Esophagus squamous epithelium (tissue), 5 donors: ENCODE results near the gene JUNB. TPM values are rescaled to one million over a fixed set of nuclear protein-coding genes. Genes with fewer than 3 reads are reported as not detected.

Source experiments
- DNase-seq: peaks from one replicate; lab custom pipeline; 2025; lab: John Stamatoyannopoulos, UW
- H3K27ac ChIP-seq, 4 donors: fragments of 200-600 bp; sonication (generic); one replicate each; pipeline ENCODE4 v1.5.1; 2016 to 2019; ENCODE audit warnings: mild to moderate bottlenecking in 1 of 4
- H3K27me3 ChIP-seq, 4 donors: fragments of 200-600 bp; sonication (generic); 1 replicate in 3 of 4; 2 replicates in 1 of 4; pipeline versions ENCODE4 v1.5.1 to v1.6.0; 2017 to 2021; ENCODE audit warnings: antibody characterized with exemption in 1 of 4
- H3K36me3 ChIP-seq, 3 donors: fragments of 200-600 bp; sonication (generic); one replicate each; pipeline ENCODE4 v1.5.1; 2016 to 2019
- H3K4me1 ChIP-seq, 3 donors: fragments of 200-600 bp; sonication (generic); one replicate each; pipeline ENCODE4 v1.5.1; 2017 to 2019
- H3K4me3 ChIP-seq, 4 donors: fragments of 200-600 bp; sonication (generic); 1 replicate in 3 of 4; 2 replicates in 1 of 4; pipeline ENCODE4 v1.5.1; 2016 to 2019; ENCODE audit warnings: mild to moderate bottlenecking in 2 of 4, moderate library complexity in 1 of 4
- H3K9me3 ChIP-seq, 3 donors: fragments of 200-600 bp; sonication (generic); one replicate each; pipeline ENCODE4 v1.5.1; 2016 to 2019
- POLR2A ChIP-seq, 4 donors: fragments of 450-650 bp; IDR thresholded peaks; one replicate each; pipeline ENCODE4 v1.6.1; 2017; ENCODE audit warnings: antibody characterized with exemption in 4 of 4, mild to moderate bottlenecking in 4 of 4, moderate library complexity in 3 of 4
- WGBS, 2 donors: methylation state at CpG; one replicate each; pipeline ENCODE4 v1.1.5; 2018; 5-methylcytosine and 5-hydroxymethylcytosine counted together
- intact Hi-C: fragments of 100-400 bp; cut with DNase I; formaldehyde crosslinking; loops from one replicate; pipeline ENCODE4 v1.15.0; 2022
- total RNA-seq, 4 donors: library from RNA; depleted of rRNA; stranded (reverse); fragments of >200 nt; gene quantifications; one replicate each; pipeline ENCODE4 v1.1.0, GENCODE V29; 2016
- TF ChIP-seq, protein P1 (sequence below), 6 experiments: fragments of 450-650 bp in 4 of 6; fragments of 200-600 bp in 2 of 6; sonication (generic) in 2 of 6; IDR thresholded peaks; one replicate each; pipeline ENCODE4 v1.5.1; 2016 to 2019; ENCODE audit warnings: antibody characterized with exemption in 6 of 6, mild to moderate bottlenecking in 4 of 6, moderate library complexity in 4 of 6
- donor health status: DM: yes; HTN: yes; CAD: no.

JUNB gene
- total RNA-seq, result 100 to 1,000 TPM; 260 to 945 (median 388) TPM

- Histone ChIP-seq H3K27ac (peak within 1 kb of the TSS; percentile 99), H3K4me1 (peaks cover 48 to 77% (median 62%) of the 10 kb centered on the region in 3 donors), H3K27me3 (no peaks in the 10 kb centered on the region), H3K9me3 (no peaks in the 10 kb centered on the region), H3K36me3 (peaks cover 0 to 11% (median 0%) of the 10 kb centered on the region in 3 donors), H3K4me3 (peak within 1 kb of the TSS; percentile 79 to 89 (median 88))
- WGBS, 2 donors, result 0% methylated on average over 37 of the region's 73 CpGs; no CpG with 5 or more reads in 1 of the 2 donors
- intact Hi-C loops, result no loop called here
- DNase-seq, result peak; percentile 86
- TF ChIP-seq, protein P1, sequence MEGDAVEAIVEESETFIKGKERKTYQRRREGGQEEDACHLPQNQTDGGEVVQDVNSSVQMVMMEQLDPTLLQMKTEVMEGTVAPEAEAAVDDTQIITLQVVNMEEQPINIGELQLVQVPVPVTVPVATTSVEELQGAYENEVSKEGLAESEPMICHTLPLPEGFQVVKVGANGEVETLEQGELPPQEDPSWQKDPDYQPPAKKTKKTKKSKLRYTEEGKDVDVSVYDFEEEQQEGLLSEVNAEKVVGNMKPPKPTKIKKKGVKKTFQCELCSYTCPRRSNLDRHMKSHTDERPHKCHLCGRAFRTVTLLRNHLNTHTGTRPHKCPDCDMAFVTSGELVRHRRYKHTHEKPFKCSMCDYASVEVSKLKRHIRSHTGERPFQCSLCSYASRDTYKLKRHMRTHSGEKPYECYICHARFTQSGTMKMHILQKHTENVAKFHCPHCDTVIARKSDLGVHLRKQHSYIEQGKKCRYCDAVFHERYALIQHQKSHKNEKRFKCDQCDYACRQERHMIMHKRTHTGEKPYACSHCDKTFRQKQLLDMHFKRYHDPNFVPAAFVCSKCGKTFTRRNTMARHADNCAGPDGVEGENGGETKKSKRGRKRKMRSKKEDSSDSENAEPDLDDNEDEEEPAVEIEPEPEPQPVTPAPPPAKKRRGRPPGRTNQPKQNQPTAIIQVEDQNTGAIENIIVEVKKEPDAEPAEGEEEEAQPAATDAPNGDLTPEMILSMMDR (IDR thresholded peaks at IDR 0.05), result peak in 4 of 6 experiments; percentile 18 to 32 (median 26)
- peak; percentile 97 to 100 (median 100) for TF ChIP-seq POLR2A (IDR thresholded peaks at IDR 0.05)
Measured at GRCh38 chr19:12791345-12792050, at the start of gene JUNB. TSS of gene JUNB (plus strand) at chr19:12791486. CDS start at chr19:12791772, 286 bp downstream.

GRCh38 chr19:12745166-12745897, 46.0 kb upstream of the JUNB start:
- Histone ChIP-seq H3K36me3 (peaks cover 12 to 79% (median 40%) of the 10 kb centered on the region in 3 donors), H3K27ac (no peak overlapping the region), H3K27me3 (peaks cover 0 to 6% (median 0%) of the 10 kb centered on the region in 4 donors), H3K9me3 (peaks cover 0 to 9% (median 0%) of the 10 kb centered on the region in 3 donors), H3K4me3 (no peak overlapping the region), H3K4me1 (peaks cover 15 to 32% (median 16%) of the 10 kb centered on the region in 3 donors)
- no peak for TF ChIP-seq POLR2A (IDR thresholded peaks at IDR 0.05)
- DNase-seq, result no peak
- 86% methylated on average over 9 of the region's 22 CpGs; no CpG with 5 or more reads in 1 of the 2 donors for WGBS, 2 donors
- intact Hi-C loops, result no loop called here

- H3K4me3 ChIP-seq, result no peak overlapping the region
- H3K36me3 ChIP-seq, result peaks cover 12 to 48% (median 31%) of the 10 kb centered on the region in 3 donors
- WGBS, 2 donors, result 20 to 77% methylated on average over 1 to 3 of the region's 6 CpGs
- H3K27me3 ChIP-seq, result peaks cover 0 to 36% (median 0%) of the 10 kb centered on the region in 4 donors
- intact Hi-C loops, result no loop called here
- TF ChIP-seq POLR2A (IDR thresholded peaks at IDR 0.05), result no peak
- TF ChIP-seq, protein P1 (IDR thresholded peaks at IDR 0.05), result no peak
- H3K9me3 ChIP-seq, result peaks cover 0 to 9% (median 0%) of the 10 kb centered on the region in 3 donors
- H3K4me1 ChIP-seq, result peaks cover 18 to 47% (median 20%) of the 10 kb centered on the region in 3 donors
- H3K27ac ChIP-seq, result no peak overlapping the region
- no peak for DNase-seq
Measured at GRCh38 chr19:12748489-12748888, 42.8 kb upstream of the JUNB start.

- intact Hi-C loops, result no loop called here
- WGBS, 2 donors, result 9 to 14% methylated on average over 9 to 14 of the region's 24 CpGs
- Histone ChIP-seq H3K36me3 (peaks cover 12 to 35% (median 26%) of the 10 kb centered on the region in 3 donors), H3K27me3 (peaks cover 0 to 41% (median 0%) of the 10 kb centered on the region in 4 donors), H3K27ac (peak overlapping the region in 2 of 4 donors; percentile 54 to 69), H3K9me3 (peaks cover 0 to 9% (median 0%) of the 10 kb centered on the region in 3 donors), H3K4me3 (peak overlapping the region in 3 of 4 donors; percentile 8 to 40 (median 18)), H3K4me1 (peaks cover 18 to 45% (median 20%) of the 10 kb centered on the region in 3 donors)
- no peak for DNase-seq
- no peak for TF ChIP-seq POLR2A (IDR thresholded peaks at IDR 0.05)
- TF ChIP-seq, protein P1 (IDR thresholded peaks at IDR 0.05), result no peak
Measured at GRCh38 chr19:12749938-12750521, 41.3 kb upstream of the JUNB start.

DNA sequence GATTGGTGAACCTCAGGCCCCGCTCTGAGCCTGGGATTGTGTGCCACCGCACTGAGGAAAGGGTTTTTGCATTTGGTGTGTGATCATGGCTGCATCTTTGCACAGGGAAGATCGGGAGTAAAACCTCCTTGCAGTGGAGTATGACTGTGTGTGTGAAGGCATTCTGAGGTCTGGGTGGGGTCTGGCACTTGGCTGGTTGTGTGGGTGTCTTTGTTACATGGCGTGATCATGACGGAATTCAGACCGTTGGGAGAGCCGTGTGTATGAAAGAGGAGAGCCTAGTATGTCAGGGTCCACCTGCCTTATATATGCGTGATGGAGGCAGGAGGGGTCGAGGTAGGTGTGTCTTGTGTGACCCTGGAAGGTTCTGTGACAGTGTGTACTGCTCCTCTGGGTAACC, 40.4 kb upstream of the JUNB start:
- Histone ChIP-seq H3K4me1 (peaks cover 18 to 39% (median 20%) of the 10 kb centered on the region in 3 donors), H3K9me3 (peaks cover 0 to 9% (median 0%) of the 10 kb centered on the region in 3 donors), H3K27me3 (peaks cover 0 to 41% (median 0%) of the 10 kb centered on the region in 4 donors), H3K36me3 (peaks cover 12 to 26% (median 17%) of the 10 kb centered on the region in 3 donors), H3K4me3 (no peak overlapping the region), H3K27ac (peak overlapping the region in 1 of 4 donors; percentile 69)
- no peak for DNase-seq
- WGBS, 2 donors, result 53 to 55% methylated on average over 5 to 9 of the region's 9 CpGs
- intact Hi-C loops, result no loop called here
- TF ChIP-seq POLR2A (IDR thresholded peaks at IDR 0.05), result no peak
- TF ChIP-seq, protein P1 (IDR thresholded peaks at IDR 0.05), result no peak
